LNCAP (cell line): Measurements from ENCODE around the gene MGAT1.

Experiments
- TF ChIP-seq, protein P1 (sequence below): fragments of 450-650 bp; IDR thresholded peaks from 2 replicates; pipeline ENCODE4 v1.5.1; 2017; ENCODE audit warnings: mild to moderate bottlenecking

MGAT1 gene

DNA sequence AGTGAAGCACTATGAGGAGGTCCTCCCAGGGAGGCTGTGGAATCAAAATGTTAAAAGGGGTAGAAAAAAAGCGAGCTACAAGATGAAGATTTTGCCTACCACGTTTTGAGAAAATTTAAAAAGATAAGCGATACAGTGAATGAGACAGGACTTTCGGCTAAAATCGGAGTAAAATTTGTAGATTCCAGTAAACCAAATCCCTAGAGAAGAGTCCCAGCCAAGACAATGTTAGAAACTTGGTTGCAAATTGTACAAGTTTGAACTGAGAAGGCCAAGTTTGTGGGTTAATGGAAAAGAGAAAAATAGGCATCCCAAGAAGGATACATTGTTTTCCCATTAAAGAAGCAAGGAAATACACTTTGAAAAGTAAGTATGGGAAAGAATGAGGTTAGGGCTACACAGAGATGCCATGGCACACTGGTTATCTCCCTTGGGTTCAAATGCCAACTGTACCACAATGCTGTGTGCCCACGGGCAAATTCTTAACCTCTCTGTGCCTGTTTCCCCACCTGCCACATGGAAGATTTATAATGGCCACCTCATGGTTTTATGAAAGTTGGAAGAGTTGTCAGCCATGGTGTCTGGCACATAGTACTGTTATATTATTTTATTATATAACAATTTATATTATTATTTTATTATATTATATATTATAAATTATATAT, 16.2 kb upstream of the MGAT1 start:
- TF ChIP-seq, protein P1, sequence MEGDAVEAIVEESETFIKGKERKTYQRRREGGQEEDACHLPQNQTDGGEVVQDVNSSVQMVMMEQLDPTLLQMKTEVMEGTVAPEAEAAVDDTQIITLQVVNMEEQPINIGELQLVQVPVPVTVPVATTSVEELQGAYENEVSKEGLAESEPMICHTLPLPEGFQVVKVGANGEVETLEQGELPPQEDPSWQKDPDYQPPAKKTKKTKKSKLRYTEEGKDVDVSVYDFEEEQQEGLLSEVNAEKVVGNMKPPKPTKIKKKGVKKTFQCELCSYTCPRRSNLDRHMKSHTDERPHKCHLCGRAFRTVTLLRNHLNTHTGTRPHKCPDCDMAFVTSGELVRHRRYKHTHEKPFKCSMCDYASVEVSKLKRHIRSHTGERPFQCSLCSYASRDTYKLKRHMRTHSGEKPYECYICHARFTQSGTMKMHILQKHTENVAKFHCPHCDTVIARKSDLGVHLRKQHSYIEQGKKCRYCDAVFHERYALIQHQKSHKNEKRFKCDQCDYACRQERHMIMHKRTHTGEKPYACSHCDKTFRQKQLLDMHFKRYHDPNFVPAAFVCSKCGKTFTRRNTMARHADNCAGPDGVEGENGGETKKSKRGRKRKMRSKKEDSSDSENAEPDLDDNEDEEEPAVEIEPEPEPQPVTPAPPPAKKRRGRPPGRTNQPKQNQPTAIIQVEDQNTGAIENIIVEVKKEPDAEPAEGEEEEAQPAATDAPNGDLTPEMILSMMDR: no peak

DNA sequence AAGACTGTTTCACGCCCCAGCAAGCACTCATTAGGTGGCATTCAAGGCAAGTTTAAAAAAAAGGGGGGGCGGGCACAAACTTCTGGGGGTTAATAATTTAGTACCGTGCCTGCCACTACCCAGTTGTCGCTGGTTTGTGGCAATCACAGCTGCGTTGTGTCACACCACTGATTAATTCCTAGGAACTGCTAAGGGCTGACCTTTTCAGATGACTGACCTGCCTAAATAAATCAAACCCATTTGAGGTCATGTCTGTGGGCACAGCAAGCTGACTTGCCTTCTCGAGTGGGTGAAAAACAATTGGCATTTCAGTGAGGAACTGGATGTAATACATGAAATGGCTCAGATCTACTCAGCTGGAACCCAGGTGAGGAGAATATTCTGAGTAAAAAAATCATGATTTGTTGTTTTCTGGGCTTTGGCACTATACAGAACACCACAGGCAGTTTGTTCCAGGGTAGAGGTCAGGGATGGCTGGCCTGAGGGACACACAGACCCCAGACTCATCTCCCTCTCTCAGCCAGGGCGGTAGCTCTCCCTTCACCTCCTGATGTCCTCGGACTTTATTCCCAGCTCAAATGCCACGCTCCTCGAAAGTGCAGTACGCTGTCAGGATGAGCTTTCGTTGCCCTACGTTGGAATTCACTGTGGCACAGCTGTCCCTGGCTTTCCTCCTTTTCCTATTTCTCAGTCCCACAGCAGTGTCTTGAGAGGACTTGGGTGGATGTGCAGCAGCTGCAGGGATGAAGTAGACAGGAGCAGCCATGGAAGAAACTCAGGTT, 15.5 kb upstream of the MGAT1 start:
- TF ChIP-seq, protein P1: no peak

DNA sequence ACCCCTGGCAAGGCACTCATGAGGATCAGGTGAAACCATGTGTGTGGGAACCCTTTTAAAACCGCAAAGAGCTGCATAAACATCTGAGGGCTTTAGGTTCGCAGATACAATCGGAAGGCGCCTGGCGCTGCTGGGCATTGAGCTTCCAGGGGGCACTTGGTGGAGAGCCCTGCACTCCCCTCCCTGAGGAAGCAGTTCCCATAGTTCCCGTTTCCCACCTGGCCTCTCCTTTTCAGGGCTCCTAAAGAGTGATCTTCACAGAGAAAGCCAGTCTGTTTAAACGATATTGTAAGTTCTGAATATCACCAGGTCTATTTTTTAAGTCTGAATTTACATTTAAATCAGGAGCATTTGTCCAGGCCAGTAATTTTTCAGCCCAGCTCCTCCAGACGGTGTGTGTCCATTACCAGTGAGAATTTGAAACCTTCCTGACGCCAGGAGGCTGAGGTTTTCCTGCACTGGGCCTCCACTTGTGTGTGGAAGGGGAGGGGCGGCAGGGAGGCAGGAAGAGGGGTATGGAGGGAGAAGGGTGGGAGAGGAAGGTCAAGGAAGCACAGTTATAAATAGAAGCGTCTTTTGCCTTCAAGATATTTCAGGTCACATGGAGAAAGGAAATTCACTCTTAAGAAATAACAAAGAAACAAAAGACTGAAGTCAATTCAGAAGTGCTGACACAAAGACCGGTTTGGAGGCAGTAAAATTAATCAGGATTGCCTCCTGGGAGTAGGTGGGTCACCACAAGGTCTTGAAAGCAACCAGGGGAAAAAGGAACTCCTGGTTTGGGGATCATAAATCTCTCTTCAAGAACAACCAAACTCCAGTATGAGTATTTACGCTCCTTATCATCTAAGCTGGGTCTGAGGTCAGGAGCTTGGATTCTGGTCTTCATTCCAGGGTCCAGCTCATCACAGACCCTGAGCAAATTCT, 14.3 kb upstream of the MGAT1 start:
- TF ChIP-seq, protein P1: no peak

DNA sequence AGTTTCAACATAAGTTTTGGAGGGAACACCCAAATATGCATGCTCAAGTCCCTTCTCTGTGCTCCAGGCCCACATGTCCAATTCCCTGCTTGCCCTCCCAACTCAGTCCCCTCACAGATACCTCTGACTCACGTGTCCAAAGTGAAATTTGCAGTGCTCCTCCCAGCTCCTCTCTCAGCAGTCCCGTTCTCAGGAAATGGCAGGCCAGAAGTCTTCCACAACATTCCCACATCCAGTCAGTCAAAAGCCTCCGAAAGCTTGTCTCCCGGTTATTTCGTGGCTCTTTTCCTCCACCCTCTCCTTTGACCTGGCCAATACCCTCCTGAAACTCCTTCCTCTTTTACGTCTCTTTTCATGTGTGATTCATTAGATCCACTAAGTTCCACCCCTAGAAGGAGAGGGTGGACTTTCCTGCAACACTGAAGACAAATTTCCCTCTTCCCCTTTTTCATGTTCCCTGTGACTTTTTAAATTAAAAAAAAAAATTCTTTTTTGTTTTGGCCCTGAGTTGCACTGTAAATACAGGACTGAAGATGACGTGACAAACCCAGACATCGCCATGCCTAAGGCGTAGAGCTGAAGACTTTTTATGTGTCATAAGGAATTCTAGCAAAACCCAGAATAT, 12.8 kb upstream of the MGAT1 start:
- TF ChIP-seq, protein P1: no peak

DNA sequence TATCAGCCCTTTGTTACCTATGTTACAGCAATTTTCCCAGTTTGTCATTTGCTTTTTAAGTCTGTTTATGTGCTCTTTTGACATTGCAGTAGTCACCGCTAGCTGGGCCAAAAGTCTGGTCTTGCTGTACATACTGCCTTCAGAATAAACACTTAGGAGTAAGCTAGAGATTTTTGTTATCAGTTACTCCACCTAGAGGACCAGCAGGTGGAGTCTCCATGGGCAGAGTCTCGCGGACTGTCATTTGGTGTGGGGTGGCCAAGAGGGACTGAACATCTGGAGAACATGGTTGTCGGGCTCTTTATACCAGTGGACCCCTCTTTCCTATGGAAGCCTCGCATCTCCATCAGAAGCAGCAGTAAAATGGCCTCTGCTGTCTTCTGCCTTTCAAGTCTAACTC, 10.8 kb upstream of the MGAT1 start:
- TF ChIP-seq, protein P1: no peak

DNA sequence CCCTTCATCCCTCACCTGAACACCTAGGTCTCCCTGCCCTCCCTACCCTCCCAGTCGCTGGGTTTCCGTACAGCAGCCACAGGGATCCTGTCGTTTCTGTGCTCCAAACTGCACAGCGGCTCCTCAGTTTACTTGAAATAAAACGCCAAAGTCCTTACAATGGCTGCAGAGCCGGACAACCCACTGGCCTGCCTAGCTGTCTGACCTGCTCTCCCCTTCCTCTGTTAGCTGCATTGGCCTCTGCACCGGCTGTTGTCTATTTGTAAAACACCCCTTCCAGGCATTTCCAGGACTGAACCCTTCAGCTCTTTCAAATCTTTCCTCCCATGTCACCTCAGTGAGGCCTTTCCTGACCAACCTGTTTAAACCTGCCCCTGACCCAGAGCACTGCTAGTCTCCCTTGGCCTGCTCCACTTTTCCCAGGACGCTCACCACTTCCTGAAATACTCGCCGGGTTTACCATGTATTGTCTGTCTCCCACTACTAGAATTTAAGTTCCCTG, 9.1 kb upstream of the MGAT1 start:
- TF ChIP-seq, protein P1: no peak
